Neural crest cell (in vitro differentiated cells): Measurements from ENCODE around the gene TSPEAR. TPM values are rescaled to one million over a fixed set of nuclear protein-coding genes. Genes with fewer than 3 reads are reported as not detected.

ENCODE experiments used
- DNase-seq: peaks from one replicate; pipeline ENCODE4 v3.0.0; 2021; ENCODE audit warnings: low read depth, mixed read lengths, low spot score
- H3K27ac Mint-ChIP-seq: one replicate; pipeline ENCODE4 v1.8.0; 2021; ENCODE audit warnings: mild to moderate bottlenecking, mixed read lengths; ENCODE audit not compliant: unreplicated experiment
- H3K27me3 Mint-ChIP-seq: 2 replicates; pipeline ENCODE4 v1.8.0; 2021; ENCODE audit warnings: low read depth, mild to moderate bottlenecking, mixed read lengths
- H3K36me3 Mint-ChIP-seq: 2 replicates; pipeline ENCODE4 v1.8.0; 2021; ENCODE audit warnings: low read depth, mild to moderate bottlenecking, mixed read lengths
- H3K4me1 Mint-ChIP-seq: 2 replicates; pipeline ENCODE4 v1.8.0; 2021; ENCODE audit warnings: mixed read lengths
- H3K4me3 Mint-ChIP-seq: one replicate; pipeline ENCODE4 v1.8.0; 2021; ENCODE audit warnings: mild to moderate bottlenecking, mixed read lengths
- H3K9me3 Mint-ChIP-seq: 2 replicates; pipeline ENCODE4 v1.8.0; 2021; ENCODE audit warnings: mixed read lengths
- total RNA-seq: library from RNA; stranded (reverse); gene quantifications from 2 replicates; pipeline ENCODE4 v1.2.1, GENCODE V29; 2021
- TF ChIP-seq, protein P1 (sequence below): fragments of 200-600 bp; sonication (generic); conservative IDR thresholded peaks from 2 replicates; pipeline ENCODE4 v1.5.0; 2021; ENCODE audit warnings: antibody characterized with exemption, mild to moderate bottlenecking

TSPEAR gene
- total RNA-seq, 1 donor from 2014 or later: not detected

DNA sequence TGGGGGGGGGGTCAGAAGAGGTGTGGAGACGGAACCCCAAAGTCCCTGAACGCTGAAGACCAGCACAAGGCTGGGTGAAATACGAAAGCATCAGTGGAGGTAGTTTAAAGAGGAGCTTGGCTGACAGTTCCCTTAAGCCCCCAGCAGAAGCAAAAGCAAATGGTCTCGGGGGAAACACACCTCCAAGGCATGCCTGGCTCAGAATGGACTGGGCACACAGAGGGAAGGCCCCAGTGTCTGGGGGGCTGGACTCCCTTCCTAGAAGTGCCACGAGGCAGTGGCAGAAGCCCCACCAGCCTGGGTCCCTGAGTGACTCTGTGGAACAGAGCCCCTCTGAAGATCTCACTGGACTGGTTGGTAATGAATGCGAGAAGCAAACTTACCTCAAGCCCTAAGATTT is 46.4 kb upstream of the TSPEAR start:
- H3K36me3 Mint-ChIP-seq: peaks cover 2% of the 10 kb centered on the region
- no peak for DNase-seq
- H3K4me3 Mint-ChIP-seq: no peak overlapping the region
- H3K4me1 Mint-ChIP-seq: no peaks in the 10 kb centered on the region
- TF ChIP-seq, protein P1, sequence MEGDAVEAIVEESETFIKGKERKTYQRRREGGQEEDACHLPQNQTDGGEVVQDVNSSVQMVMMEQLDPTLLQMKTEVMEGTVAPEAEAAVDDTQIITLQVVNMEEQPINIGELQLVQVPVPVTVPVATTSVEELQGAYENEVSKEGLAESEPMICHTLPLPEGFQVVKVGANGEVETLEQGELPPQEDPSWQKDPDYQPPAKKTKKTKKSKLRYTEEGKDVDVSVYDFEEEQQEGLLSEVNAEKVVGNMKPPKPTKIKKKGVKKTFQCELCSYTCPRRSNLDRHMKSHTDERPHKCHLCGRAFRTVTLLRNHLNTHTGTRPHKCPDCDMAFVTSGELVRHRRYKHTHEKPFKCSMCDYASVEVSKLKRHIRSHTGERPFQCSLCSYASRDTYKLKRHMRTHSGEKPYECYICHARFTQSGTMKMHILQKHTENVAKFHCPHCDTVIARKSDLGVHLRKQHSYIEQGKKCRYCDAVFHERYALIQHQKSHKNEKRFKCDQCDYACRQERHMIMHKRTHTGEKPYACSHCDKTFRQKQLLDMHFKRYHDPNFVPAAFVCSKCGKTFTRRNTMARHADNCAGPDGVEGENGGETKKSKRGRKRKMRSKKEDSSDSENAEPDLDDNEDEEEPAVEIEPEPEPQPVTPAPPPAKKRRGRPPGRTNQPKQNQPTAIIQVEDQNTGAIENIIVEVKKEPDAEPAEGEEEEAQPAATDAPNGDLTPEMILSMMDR: no peak
- H3K27me3 Mint-ChIP-seq: no peaks in the 10 kb centered on the region
- no peak overlapping the region for H3K27ac Mint-ChIP-seq
- H3K9me3 Mint-ChIP-seq: no peaks in the 10 kb centered on the region

DNA sequence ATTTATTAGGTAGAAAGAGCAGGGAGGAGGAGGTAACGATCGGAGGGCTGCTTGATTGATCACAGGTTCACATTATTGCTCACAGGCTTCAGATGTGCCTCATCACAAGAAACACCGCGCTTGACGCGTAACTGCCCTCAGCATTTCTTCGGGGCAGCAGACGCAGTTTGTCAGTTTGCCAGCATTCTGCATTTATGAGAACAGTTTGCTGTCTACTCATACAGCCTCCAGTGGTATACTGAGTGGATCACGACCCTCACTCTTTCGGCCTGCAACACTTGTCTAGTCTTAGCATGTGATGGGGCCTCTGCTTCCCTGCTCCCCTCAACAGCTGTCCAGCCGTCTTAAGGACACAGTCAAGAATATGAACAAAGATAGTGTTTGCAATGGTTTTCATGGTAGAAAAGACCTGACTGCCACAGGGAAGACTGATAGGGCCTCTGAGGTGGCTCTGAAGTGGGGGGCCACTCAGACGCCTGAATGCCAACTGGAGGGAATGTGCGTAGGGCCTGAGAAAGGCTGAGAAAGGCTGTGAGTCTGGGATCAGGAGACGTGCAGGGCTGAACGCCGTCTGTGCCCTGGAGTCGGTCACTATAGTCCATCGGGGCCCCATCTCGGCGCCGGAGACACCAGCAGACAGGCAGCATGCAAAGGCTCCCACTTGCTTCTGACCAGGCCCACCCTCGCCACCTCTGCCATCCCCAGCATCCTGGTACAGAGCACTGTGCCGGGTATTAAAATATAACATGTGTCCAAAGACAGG is 45.2 kb upstream of the TSPEAR start:
- Mint-ChIP-seq H3K9me3 (no peaks in the 10 kb centered on the region), H3K27me3 (no peaks in the 10 kb centered on the region), H3K27ac (peak overlapping the region; percentile 85), H3K36me3 (peaks cover 2% of the 10 kb centered on the region), H3K4me3 (no peak overlapping the region), H3K4me1 (no peaks in the 10 kb centered on the region)
- DNase-seq: no peak
- TF ChIP-seq, protein P1: no peak

- H3K4me1 Mint-ChIP-seq: peaks cover 6% of the 10 kb centered on the region
- no peak for DNase-seq
These were observed 43.9 kb upstream of the TSPEAR start for GRCh38 chr21:44755227-44755626.

DNA sequence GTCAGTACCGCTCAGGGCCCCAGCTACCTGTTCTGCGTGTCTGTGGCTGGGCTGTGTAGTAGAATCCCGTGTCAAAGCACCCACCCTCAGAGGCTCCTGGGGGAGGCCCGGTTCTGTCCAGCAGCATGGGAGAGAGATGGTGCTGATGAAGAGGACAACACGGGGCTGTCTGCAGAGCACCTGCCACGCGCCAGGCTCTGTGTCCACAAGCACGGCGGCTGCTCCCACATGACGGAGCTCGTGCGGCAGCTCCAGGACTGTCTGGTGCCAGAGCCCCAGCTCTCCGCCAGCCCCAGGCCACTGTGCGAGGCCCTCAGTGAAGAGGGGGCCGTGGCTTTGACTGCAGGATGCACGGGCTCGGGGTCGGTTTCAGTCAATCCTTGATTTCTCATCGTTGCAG is 42.0 kb upstream of the TSPEAR start:
- Mint-ChIP-seq H3K36me3 (no peaks in the 10 kb centered on the region), H3K27me3 (peaks cover 6% of the 10 kb centered on the region), H3K4me3 (no peak overlapping the region), H3K27ac (no peak overlapping the region), H3K4me1 (peaks cover 11% of the 10 kb centered on the region), H3K9me3 (no peaks in the 10 kb centered on the region)
- TF ChIP-seq, protein P1: no peak
- no peak for DNase-seq

More at GRCh38 chr21:44755227-44755626, 43.9 kb upstream of the TSPEAR start:
- TF ChIP-seq, protein P1: no peak
- no peaks in the 10 kb centered on the region for H3K36me3 Mint-ChIP-seq
- H3K9me3 Mint-ChIP-seq: no peaks in the 10 kb centered on the region
- H3K27me3 Mint-ChIP-seq: no peaks in the 10 kb centered on the region
- no peak overlapping the region for H3K27ac Mint-ChIP-seq
- H3K4me3 Mint-ChIP-seq: no peak overlapping the region

- Mint-ChIP-seq H3K4me1 (peaks cover 11% of the 10 kb centered on the region), H3K27ac (peak overlapping the region; percentile 50), H3K36me3 (no peaks in the 10 kb centered on the region), H3K27me3 (peaks cover 6% of the 10 kb centered on the region), H3K9me3 (no peaks in the 10 kb centered on the region), H3K4me3 (no peak overlapping the region)
- DNase-seq: no peak
- TF ChIP-seq, protein P1: no peak
These were observed 41.4 kb upstream of the TSPEAR start for GRCh38 chr21:44752671-44753235.
